T1000 (cell line): ENCODE data around the gene B4GALT3.

ENCODE experiments used
- DNase-seq: peaks from one replicate; lab custom pipeline; 2025; ENCODE audit warnings: mixed read lengths; lab: John Stamatoyannopoulos, UW

The B4GALT3 gene

DNA sequence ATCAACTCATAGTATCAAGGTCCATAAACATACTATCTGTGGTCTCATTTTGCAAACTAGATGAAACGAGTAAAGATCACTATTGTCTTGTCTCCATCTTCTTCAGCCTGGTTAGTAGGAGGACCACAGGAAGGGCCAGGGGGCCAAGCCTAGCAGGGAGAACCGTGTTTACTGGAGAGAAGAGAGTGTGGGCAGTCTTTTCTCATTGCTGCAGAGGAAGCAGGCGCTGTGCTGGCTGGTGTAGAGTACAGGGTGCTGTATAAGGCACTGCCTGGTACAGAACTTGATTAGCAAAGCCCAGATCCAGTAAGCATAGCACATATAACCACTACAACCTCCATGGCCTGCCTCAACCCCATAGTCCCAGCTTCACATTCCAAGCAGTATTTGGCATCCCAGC is 10.0 kb upstream of the B4GALT3 start:
- no peak for DNase-seq

DNA sequence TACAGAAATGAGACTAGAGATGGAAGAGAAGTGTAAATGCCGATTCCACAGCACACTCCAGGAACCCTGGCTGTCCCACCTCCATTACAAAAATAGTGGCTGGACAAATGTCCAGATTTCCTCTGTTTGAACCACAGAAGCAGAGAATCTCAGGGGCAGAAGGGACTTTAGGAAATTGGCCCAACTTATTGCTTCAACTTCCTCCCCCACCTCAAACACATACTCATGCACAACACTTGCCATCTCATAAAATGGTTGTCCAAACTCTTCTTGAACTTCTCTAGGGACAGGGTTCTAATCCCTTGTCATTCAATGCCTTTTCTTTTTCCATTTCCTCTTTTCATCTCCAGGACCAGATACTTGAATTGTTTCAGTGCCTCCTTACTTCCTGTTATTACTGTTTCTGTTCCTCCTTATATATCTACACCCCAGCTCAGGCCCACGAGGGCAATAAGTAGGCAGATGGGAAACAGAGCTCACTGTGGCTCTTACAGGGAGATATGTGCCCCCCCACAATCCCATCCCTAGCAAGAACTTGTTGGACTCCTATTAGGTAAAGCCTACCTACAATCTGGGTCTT is 8.5 kb upstream of the B4GALT3 start:
- DNase-seq: no peak

- no peak for DNase-seq
Observed at GRCh38 chr1:161185282-161185682, 8.0 kb upstream of the B4GALT3 start.

DNA sequence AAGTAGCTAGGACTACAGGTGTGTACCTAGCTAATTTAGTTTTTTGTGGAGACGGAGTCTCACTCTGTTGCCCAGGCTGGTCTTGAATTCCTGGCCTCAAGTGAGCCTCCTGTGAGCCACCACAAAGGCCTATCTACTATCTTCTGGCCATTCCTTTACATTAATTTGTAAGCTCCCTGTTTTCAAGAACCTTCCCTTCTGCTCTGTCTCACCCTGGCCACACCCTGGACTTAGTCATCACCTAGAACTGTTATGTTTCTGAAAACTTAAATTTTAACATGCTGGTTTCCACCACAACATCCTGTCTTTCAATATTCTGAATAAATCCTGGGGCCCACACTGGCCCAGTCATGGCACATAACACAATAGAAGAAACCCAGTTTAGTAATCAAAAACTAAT is 4.9 kb upstream of the B4GALT3 start:
- no peak for DNase-seq

DNA sequence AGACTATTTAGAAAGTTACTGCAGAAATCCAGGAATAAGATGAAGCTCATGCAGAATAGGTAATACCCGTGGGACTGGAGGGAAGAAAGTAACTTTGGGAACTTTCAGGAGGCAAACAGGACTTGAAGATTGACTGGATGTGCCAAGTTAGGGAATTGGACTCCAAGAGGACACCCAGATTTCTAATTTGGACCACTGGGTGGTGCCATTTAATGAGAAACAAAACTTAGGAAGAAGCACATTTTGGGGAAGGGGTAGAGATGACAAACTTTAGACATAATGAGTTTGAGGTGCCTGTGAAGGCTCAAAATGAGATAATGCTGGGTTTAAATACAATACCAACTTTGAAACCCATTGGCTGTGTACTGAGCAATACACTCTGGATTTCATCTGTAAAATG is 3.3 kb upstream of the B4GALT3 start:
- DNase-seq: no peak

GRCh38 chr1:161179698-161180097 is 2.4 kb upstream of the B4GALT3 start:
- no peak for DNase-seq

- DNase-seq: no peak
Observed at GRCh38 chr1:161177936-161178244, 583 bp upstream of the B4GALT3 start.

- no peak for DNase-seq
Observed at GRCh38 chr1:161176468-161177111, 717 bp downstream of the B4GALT3 start.

GRCh38 chr1:161175771-161176453 is 1.4 kb downstream of the B4GALT3 start:
- DNase-seq: no peak

GRCh38 chr1:161174911-161175310 is 2.4 kb downstream of the B4GALT3 start:
- DNase-seq: no peak

DNA sequence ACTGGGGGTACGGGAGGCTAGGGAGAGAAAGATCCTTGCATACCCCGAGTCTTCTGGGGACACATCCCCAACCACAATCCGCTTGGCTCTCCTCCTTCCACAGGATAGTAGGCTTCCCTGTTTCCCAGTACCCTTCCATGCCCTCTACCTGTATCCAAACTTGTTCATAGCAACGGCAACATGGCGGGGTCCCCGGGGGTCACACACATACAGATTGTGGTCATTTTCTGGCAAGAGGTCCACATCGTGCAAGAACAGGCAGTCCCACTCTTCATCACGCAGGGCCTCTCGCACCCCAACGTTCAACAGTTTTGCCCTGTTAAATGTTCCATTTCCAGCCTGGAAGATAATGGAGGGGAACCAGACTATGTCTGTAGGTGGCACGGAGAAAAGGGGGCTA is 3.6 kb downstream of the B4GALT3 start:
- DNase-seq: no peak

DNA sequence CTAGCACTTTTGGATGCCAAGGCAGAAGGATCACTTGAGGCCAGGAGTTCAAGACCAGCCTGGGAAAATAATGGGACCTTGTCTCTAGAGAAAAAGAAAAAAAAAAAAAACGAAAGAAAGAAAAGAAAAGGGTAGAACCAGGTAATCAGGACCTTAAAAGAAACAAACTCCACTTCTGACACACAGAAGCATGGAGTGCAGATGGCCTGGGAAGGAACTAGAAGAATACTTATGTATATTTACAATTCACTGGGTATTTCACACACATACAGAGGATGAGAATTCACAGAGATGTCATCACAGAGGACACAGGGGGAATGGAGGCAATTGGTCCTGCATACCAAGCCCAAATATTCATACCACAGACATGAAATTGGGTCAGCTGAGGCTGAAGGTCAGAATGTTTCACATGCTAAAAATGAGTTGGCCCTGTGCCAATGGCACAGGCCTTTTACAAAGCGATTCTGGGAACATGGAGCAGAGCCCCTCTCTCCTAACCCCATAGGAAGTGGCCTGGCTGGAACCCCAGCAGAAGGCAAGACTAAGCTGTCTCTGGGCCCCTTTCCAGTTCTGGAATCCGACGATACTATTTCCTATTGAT is 4.4 kb downstream of the B4GALT3 start:
- DNase-seq: no peak

DNA sequence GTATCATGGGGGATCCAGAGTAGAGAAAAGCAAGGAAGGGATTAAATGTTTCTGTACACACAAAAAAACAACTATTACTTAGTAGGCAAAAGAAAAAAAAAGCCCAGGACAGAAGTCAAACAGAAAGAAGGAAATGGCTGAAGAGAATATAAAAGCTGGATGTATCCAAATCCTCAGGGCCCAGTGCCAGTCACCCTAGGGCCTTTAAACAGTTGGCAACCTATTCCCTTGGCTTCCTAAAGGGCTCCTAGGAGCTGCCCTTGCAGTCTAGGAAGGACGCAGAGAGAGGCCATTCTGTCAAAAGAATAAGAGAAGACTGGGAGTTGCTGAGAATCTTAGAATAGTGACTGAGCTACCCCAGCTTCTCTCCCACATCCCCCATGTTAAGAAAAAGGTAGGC is 5.0 kb downstream of the B4GALT3 start:
- no peak for DNase-seq

GRCh38 chr1:161171696-161172095 is 5.6 kb downstream of the B4GALT3 start:
- no peak for DNase-seq

DNA sequence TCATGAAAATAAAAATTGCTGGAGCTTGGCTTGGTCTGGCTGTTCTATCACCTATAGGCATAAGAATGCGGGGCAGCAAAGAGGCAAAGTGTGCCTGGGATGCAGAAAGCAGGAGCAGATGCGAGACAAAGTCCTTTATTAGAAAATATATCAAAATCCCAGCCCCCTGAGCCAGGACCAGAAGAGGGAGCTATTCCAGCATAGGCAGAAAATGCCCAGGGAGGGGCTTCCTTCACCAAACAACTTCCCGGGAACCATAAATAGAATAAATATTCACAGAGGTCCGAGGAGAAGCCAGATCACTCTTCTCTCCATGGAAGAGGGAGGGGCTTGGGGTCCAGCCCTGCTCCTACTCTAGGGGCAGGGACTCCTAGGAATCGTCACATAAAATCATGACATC is 6.1 kb downstream of the B4GALT3 start:
- no peak for DNase-seq

DNA sequence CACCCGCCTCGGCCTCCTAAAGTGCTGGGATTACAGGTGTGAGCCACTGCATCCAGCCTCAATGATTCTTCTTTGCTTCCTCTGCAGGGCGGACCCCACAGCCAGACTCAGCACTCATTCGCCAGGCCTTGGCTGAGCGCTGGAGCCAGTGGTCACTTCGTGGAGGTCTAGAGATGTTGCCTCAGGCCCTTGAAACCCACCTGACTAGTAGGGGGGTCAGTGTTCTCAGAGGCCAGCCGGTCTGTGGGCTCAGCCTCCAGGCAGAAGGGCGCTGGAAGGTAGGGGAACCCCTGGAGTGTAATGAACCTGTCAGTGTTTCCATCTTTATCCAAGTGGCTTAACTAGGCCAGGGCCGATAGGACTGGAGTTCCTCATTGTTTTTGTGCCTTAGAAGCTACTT is 8.4 kb downstream of the B4GALT3 start:
- DNase-seq: no peak

- no peak for DNase-seq
Observed at GRCh38 chr1:161166669-161167548, 10.4 kb downstream of the B4GALT3 start.

GRCh38 chr1:161165742-161166668 is 11.3 kb downstream of the B4GALT3 start, which contains the start of gene PPOX:
Gene PPOX, plus strand, starts transcription at chr1:161166426. Its CDS starts 422 bp downstream, at chr1:161166848.
- DNase-seq: peak; percentile 88

GRCh38 chr1:161164901-161165610 is 12.3 kb downstream of the B4GALT3 start:
- DNase-seq: no peak

DNA sequence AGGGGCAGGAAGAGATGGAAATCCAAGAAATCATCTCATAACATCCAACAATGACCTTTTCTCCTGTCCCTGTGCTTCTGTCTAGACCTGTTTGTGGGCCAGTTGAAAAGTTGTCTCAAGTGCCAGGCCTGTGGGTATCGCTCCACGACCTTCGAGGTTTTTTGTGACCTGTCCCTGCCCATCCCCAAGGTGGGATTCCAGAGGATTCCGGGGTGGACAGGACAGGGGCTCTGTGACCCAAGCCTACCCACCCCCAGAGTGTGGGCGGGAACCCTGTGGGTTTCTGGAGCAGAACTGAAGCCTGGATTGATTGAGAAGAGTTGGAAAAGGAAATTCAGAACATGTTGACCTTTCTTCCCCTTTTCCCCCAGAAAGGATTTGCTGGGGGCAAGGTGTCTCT is 13.5 kb downstream of the B4GALT3 start:
- no peak for DNase-seq
